ENCODE measurements around the gene NUDT3.

The NUDT3 gene

DNA sequence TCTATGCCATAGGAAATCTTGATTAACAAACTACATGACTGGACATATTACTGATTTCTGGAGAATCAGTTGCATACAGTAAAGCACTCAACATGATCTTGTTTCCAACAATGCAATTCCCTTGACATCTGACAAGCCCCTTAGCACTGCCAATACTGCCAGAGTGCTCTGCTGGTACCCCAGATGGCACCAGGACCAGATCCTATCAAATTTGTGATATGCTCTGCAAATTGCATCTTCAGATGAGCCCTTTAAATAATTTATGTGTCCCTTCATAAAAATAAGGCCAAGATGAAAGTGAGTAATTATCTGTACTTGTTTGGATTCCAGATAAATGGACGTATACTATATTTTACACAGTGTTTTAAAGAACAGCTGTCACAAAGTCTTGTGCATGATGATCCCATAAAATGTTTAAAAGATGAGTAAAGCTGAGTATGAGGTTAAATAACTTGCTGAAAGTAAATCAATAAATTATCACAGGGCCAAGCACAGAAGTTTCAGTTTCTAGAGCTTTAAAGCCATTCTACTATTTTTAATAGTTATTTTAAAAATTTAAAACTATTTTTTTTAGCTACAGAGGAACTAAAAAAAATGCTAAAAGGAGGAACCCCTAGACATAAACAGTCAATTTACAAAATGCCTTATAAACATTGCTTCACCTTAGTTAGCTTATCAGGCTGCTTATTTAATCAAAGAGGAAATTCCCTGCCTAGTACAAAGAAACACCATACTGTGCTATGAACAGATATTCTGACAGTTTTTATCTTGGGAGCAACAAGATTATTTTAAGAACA is 42.1 kb downstream of the NUDT3 start:
- Mint-ChIP-seq H3K27me3 (no peaks in the 10 kb centered on the region), H3K27ac (no peak overlapping the region), H3K4me3 (no peak overlapping the region), H3K9me3 (no peaks in the 10 kb centered on the region), H3K4me1 (ENCODE audit: low read depth) (peaks cover 29% of the 10 kb centered on the region), H3K36me3 (ENCODE audit: low read depth) (peaks cover 9% of the 10 kb centered on the region)
- no peak for DNase-seq

DNA sequence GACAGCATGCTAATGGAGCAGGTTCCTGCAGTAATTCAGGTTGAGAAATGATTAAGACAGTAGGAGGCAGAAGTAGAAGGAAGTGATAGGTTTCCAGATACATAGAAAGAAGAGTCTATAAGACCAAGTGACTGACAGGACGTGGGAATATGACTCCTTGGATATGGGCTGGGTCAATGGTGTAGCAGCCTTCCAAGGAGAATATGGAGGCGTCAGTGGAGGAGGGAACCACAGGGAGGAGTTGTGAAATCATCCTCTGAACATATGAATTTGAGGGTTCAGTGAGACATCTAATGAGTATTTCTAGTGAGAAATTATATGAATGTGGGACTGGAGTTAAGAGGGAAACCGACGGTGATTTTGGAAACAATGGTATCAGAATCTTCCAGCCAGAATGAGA is 43.3 kb downstream of the NUDT3 start:
- Mint-ChIP-seq H3K27me3 (no peaks in the 10 kb centered on the region), H3K27ac (no peak overlapping the region), H3K4me1 (ENCODE audit: low read depth) (peaks cover 36% of the 10 kb centered on the region), H3K9me3 (no peaks in the 10 kb centered on the region), H3K36me3 (ENCODE audit: low read depth) (peaks cover 9% of the 10 kb centered on the region), H3K4me3 (no peak overlapping the region)
- no peak for DNase-seq

DNA sequence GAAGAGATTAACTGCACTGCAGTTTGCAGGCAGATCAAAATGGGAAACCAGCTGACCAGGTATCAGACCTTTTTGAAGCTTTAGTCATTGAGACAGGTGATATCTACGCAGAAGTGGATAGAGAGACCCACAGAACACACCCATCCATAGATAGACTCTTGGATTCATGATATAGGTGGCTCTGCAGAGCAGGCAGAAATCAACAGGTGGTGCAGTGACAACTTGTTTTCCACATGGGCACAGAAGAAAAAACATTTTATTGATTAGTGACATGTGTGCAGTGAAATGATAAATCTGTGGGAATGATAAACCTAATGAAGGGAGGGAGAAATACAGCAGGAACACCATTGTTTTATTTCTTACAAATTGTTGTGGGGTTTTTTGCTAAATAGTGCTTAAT is 45.2 kb downstream of the NUDT3 start:
- Mint-ChIP-seq H3K4me3 (no peak overlapping the region), H3K27me3 (no peaks in the 10 kb centered on the region), H3K9me3 (no peaks in the 10 kb centered on the region), H3K27ac (no peak overlapping the region), H3K4me1 (ENCODE audit: low read depth) (peaks cover 37% of the 10 kb centered on the region), H3K36me3 (ENCODE audit: low read depth) (peaks cover 11% of the 10 kb centered on the region)
- no peak for DNase-seq

DNA sequence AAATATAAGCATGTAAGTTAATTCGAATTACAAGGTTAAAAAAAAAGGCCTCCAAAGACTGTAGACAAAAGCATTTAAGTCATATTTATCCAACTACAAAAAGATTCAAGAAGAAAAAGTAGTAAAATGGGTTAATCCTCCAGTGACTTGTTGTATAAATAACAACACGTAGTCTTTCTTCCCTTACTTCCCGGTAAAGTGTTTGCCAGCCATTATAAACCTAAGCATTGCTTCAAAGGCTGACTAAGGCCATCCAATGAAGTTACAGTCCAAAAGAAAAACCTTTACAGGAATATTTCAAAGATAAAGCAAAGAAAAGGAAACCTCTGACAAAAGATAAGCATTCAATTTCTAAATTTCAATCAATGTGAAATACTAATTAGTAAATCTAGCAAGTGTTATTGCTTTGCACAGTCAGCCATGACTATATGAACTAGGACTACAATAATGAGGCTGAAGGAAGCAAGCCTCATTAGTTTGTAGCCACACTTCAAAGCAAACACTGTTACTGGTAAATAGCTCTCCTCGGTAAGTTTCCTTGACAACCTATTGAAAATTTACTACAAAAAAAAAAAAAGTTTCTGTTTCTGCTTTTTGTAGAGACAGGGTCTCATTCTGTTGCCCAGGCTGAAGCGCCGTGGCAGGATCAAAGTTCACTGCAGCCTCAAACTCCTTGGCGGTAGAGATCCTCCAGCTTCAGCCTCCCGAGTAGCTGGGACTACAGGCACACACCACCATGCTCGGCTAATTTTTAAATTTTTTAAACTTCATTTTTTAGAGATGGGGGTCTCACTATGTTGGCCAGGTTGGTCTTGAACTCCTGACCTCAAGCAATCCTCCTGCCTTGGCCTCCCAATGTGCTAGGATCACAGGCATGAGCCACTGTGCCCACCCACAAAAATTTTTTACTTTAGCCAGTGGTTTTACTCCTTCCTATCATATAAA is 46.0 kb downstream of the NUDT3 start:
- Mint-ChIP-seq H3K27ac (no peak overlapping the region), H3K36me3 (ENCODE audit: low read depth) (peaks cover 17% of the 10 kb centered on the region), H3K9me3 (no peaks in the 10 kb centered on the region), H3K27me3 (no peaks in the 10 kb centered on the region), H3K4me3 (no peak overlapping the region), H3K4me1 (ENCODE audit: low read depth) (peaks cover 38% of the 10 kb centered on the region)
- DNase-seq = no peak

DNA sequence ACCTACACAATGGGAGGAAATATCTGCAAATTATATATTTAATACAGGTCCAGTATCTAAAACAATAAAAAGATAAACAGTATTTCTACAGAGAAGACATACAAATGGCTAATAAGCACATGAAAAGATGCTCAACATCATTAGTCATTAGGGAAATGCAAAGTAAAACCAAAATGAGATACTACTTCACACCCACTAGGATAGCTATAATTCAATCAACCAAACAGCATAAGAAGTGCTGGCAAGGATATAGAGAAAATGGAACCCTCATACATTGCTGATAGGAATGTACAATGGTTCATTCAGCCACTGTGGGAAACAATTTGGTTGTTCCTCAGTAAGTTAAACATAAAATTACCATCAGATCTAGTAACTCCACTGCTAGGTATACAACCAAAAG is 48.7 kb downstream of the NUDT3 start:
- Mint-ChIP-seq H3K27me3 (no peaks in the 10 kb centered on the region), H3K27ac (no peak overlapping the region), H3K9me3 (no peaks in the 10 kb centered on the region), H3K4me3 (no peak overlapping the region), H3K36me3 (ENCODE audit: low read depth) (peaks cover 39% of the 10 kb centered on the region), H3K4me1 (ENCODE audit: low read depth) (peaks cover 34% of the 10 kb centered on the region)
- DNase-seq = no peak

DNA sequence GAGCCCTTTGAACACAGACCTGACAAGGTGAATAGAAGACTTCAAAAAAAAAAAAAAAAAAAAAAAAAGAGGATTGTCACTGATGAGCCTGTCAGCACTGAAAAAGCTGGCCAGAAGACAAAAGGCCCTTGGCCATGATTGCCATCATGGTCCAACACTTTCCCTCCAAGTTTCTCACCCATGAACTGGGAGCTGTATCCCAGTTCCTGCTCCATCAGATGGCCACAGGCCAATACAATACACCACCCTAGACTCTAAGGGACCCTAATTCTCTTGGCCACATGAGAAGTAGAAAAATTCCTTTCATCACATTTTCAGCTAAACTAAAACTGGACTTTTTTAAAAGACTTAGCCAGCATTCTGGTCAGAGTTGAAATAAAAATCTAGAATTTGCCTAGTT is 50.2 kb downstream of the NUDT3 start:
- Mint-ChIP-seq H3K27ac (no peak overlapping the region), H3K9me3 (no peaks in the 10 kb centered on the region)

DNA sequence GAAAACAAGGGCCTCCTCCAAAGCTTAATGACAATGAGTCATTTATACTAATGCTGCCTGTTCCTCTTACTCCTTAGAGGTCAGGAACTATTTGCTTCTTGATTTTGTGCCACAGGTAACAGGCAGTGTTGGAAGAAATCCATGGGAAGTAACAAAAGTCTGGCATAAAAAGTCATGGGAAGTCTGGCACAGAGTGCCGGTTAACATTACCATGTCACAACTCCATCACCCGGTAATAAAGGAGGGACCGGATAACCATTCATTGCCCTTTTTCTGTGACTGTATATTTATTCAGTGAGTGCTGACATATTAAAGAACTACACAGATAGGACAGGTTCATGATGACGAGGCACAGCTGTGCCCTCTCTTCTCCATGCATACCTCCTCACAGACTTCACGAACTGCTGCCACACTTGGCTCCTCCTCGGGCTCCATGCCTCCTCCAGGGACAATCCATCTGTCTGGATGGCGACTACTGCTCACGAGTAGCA is 50.9 kb downstream of the NUDT3 start:
- Mint-ChIP-seq H3K9me3 (no peaks in the 10 kb centered on the region), H3K36me3 (ENCODE audit: low read depth) (peaks cover 50% of the 10 kb centered on the region), H3K27me3 (no peaks in the 10 kb centered on the region), H3K27ac (no peak overlapping the region), H3K4me1 (ENCODE audit: low read depth) (peaks cover 42% of the 10 kb centered on the region), H3K4me3 (no peak overlapping the region)
- no peak for DNase-seq

More for the DNA sequence above, 50.2 kb downstream of the NUDT3 start:
- Mint-ChIP-seq H3K4me3 (no peak overlapping the region), H3K27me3 (no peaks in the 10 kb centered on the region), H3K4me1 (ENCODE audit: low read depth) (peaks cover 46% of the 10 kb centered on the region), H3K36me3 (ENCODE audit: low read depth) (peaks cover 47% of the 10 kb centered on the region)
- DNase-seq = no peak

DNA sequence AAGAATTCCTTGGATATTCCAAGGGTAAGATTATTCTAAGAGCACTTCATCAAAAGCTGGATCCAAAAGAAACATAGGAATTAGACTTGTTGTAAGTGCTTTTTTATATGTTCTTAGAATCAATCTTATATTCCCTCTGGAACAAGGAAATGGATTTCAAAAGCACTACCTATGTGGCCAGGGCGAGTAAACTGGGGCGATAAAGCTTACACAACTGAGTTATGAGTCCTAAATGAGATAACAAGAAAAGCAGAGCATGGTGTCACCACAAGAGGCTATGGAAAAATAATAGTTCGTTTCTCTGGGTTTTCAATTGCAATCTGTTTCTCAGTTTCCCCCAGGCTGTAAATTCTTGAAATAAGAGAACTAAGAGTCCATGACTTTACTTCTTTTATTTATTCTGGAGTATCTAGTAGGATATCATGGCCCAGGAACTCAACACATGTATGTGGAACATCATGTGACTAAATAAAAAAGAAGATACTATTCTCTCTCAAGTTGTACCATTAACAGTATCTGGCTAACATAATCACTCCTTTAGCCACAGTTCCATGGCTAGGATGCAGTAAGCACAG is 51.5 kb downstream of the NUDT3 start:
- Mint-ChIP-seq H3K9me3 (no peaks in the 10 kb centered on the region), H3K27ac (no peak overlapping the region), H3K4me1 (ENCODE audit: low read depth) (peaks cover 43% of the 10 kb centered on the region), H3K36me3 (ENCODE audit: low read depth) (peaks cover 53% of the 10 kb centered on the region), H3K27me3 (no peaks in the 10 kb centered on the region), H3K4me3 (no peak overlapping the region)
- DNase-seq = no peak

DNA sequence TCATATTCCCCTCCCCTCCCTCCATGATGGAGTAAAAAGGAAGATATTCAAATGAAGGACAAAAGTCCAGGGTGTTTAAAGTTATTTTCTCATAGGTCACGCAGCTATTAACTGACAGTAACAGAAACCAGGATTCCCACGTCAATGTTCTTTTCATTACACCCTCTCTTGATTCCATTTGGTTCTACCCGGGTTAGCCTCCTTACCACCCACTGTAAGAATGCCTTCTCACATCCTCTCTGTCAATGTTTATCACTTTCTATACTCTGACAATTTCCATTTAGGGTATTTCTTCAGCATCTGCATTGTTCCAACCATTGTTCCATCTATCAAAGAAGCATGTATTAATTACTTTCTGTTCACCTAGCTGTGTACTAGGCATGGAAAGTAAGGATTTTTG is 52.1 kb downstream of the NUDT3 start:
- peaks cover 52% of the 10 kb centered on the region for H3K36me3 Mint-ChIP-seq (ENCODE audit: low read depth)
- no peak overlapping the region for H3K27ac Mint-ChIP-seq
- no peak overlapping the region for H3K4me3 Mint-ChIP-seq
- no peaks in the 10 kb centered on the region for H3K9me3 Mint-ChIP-seq
- H3K4me1 Mint-ChIP-seq (ENCODE audit: low read depth) = peaks cover 42% of the 10 kb centered on the region
- no peaks in the 10 kb centered on the region for H3K27me3 Mint-ChIP-seq
- DNase-seq = no peak

DNA sequence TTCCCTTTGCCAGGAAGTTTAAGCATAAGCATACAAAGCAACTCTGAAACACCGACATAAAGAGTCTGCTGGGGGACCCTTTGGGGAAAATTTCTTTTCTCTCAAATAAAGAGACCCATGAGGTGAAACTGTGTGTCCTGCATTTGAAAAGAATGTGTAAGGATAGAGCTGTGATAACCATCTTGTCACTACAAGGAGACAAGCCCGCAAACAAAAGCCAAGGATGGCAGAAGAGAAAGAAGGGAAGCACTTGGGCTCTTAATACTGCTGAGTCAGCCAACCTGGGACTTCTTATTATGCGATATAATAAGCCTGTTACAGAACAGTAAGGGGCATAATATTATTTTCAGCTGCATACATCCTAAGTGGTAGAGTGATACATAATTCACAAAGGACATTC is 52.5 kb downstream of the NUDT3 start:
- no peak overlapping the region for H3K27ac Mint-ChIP-seq
- H3K27me3 Mint-ChIP-seq = no peaks in the 10 kb centered on the region
- H3K4me1 Mint-ChIP-seq (ENCODE audit: low read depth) = peaks cover 42% of the 10 kb centered on the region
- no peak overlapping the region for H3K4me3 Mint-ChIP-seq
- DNase-seq = no peak
- peaks cover 54% of the 10 kb centered on the region for H3K36me3 Mint-ChIP-seq (ENCODE audit: low read depth)
- no peaks in the 10 kb centered on the region for H3K9me3 Mint-ChIP-seq

DNA sequence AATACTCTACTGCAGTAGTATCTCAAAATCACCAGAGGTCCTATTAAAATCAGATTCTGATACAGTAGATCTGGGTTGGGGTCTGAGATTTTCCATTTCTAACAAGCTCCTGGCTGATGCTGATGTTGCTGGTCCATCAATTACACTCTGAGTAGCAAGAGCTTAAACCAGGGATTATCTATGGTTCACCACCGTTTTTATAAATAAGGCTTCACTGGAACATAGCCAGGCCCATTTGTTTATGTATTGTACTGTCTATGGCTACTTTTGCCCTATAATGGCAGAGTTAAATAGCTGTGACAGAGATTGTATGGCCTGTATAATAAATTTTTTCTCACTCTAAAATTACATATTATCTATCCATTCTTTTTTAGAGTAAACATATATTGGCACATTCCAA is 53.0 kb downstream of the NUDT3 start:
- Mint-ChIP-seq H3K36me3 (ENCODE audit: low read depth) (peaks cover 57% of the 10 kb centered on the region), H3K4me3 (no peak overlapping the region), H3K27ac (no peak overlapping the region), H3K9me3 (no peaks in the 10 kb centered on the region), H3K4me1 (ENCODE audit: low read depth) (peaks cover 38% of the 10 kb centered on the region), H3K27me3 (no peaks in the 10 kb centered on the region)
- DNase-seq = no peak

DNA sequence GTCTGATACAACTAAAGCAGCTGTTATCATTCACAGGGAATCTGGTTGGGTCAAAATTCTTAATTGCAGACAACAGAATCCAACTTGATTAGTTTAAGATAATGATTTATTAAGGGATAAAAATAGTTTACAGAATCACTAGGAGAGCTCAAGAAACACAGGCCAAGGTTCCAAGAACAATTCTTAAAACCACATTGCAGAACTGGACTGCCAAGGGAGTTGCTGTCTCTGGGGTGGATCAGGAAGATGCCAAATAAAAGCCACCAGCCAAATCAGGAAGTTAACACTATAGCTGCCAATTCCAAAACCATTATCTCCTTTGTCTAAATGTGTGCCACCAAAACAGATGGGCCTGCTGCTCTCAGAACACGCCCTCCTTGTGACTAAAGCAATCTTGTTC is 53.7 kb downstream of the NUDT3 start:
- no peaks in the 10 kb centered on the region for H3K27me3 Mint-ChIP-seq
- DNase-seq = no peak
- H3K36me3 Mint-ChIP-seq (ENCODE audit: low read depth) = peaks cover 61% of the 10 kb centered on the region
- H3K4me1 Mint-ChIP-seq (ENCODE audit: low read depth) = peaks cover 32% of the 10 kb centered on the region
- no peaks in the 10 kb centered on the region for H3K9me3 Mint-ChIP-seq
- H3K4me3 Mint-ChIP-seq = no peak overlapping the region
- H3K27ac Mint-ChIP-seq = no peak overlapping the region

DNA sequence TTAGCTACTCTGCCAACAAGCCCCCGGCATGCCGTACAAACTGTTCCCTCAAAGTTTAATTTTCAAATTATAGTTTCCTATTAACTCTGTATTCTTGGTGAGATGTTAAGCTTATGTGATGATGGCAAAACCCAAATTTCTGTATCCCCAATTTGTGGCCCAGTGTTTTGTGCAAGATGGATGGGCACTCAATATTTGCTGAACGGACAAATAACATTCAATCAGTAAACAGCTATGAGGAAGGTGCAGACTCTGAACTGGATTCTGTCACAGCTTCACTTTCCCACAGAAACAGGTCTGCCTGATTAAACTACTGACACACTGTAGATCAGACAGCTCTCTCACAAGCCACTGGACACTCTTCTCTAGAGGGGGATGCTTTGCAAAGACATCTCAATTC is 54.1 kb downstream of the NUDT3 start:
- H3K4me1 Mint-ChIP-seq (ENCODE audit: low read depth) = peaks cover 27% of the 10 kb centered on the region
- H3K36me3 Mint-ChIP-seq (ENCODE audit: low read depth) = peaks cover 65% of the 10 kb centered on the region
- no peak for DNase-seq
- no peak overlapping the region for H3K27ac Mint-ChIP-seq
- no peaks in the 10 kb centered on the region for H3K9me3 Mint-ChIP-seq
- no peak overlapping the region for H3K4me3 Mint-ChIP-seq
- no peaks in the 10 kb centered on the region for H3K27me3 Mint-ChIP-seq

DNA sequence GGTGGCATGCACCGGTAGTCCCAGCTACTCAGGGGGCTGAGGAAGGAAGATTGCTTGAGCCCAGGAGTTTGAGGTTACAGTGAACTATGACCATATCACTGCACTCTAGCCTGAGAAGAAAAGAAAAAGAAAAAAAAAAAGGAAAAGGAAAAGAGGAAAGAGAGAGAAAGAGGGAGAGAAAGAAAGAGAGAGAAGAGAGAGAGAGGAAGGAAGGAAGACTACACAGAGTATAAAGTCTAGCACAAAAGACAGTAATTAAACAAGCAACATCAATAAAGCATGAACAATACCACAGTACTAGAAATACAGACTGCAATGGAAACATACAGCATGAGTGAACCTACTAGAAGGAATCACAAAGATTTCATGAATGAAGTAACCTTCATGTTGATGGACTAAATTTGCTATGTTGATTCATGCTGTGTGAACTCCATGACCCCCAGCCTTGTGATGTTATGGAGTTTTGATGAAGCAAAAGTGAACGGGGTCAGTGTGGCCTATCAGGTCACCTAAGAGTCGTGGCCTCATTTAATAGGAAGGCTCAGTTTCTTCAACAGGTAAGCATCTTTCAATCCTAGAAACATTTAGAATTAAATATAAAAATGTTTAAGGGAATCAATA is 57.6 kb downstream of the NUDT3 start:
- Mint-ChIP-seq H3K4me1 (ENCODE audit: low read depth) (peaks cover 18% of the 10 kb centered on the region), H3K27ac (no peak overlapping the region), H3K36me3 (ENCODE audit: low read depth) (peaks cover 70% of the 10 kb centered on the region), H3K9me3 (no peaks in the 10 kb centered on the region), H3K27me3 (no peaks in the 10 kb centered on the region), H3K4me3 (no peak overlapping the region)
- no peak for DNase-seq
